ENCODE results near the gene PTPRT.

Gene PTPRT

DNA sequence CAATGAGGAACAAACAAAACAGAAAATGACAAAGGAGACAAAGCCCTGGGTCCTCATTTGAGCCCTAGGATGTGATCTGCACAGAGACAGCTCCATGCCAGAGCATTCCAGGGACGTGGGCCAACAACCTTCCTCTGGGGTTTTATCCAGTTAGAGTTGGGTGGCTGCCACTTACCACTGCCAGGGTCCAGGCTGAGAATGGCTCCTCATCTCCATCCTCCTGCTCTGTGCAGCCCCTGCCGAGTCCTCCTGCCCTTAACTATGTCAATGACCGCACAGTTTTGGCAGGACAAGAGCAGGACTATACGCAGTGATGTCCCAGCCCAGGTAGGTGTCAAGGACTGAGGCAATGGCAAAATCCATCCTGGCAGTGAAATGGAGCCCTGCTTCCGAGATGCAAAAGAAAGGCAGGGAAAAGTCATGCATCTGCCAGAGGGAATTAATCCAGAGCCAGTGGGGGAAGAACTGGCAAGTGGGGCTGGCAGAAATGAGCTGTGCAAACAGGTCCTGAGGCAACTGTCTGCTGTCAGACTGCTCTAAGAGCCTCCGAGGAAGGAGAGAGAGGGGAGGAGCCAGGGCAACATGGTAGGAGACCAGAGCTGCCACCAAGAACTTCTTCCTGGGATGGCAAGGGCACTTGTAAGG, 449.4 kb downstream of the PTPRT start:
- no peak for TF ChIP-seq ZFX (IDR thresholded peaks at IDR 0.05; ENCODE audit: borderline replicate concordance)
- TF ChIP-seq, protein P1, sequence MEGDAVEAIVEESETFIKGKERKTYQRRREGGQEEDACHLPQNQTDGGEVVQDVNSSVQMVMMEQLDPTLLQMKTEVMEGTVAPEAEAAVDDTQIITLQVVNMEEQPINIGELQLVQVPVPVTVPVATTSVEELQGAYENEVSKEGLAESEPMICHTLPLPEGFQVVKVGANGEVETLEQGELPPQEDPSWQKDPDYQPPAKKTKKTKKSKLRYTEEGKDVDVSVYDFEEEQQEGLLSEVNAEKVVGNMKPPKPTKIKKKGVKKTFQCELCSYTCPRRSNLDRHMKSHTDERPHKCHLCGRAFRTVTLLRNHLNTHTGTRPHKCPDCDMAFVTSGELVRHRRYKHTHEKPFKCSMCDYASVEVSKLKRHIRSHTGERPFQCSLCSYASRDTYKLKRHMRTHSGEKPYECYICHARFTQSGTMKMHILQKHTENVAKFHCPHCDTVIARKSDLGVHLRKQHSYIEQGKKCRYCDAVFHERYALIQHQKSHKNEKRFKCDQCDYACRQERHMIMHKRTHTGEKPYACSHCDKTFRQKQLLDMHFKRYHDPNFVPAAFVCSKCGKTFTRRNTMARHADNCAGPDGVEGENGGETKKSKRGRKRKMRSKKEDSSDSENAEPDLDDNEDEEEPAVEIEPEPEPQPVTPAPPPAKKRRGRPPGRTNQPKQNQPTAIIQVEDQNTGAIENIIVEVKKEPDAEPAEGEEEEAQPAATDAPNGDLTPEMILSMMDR (IDR thresholded peaks at IDR 0.05): no peak
- H3K27ac ChIP-seq: no peak overlapping the region

DNA sequence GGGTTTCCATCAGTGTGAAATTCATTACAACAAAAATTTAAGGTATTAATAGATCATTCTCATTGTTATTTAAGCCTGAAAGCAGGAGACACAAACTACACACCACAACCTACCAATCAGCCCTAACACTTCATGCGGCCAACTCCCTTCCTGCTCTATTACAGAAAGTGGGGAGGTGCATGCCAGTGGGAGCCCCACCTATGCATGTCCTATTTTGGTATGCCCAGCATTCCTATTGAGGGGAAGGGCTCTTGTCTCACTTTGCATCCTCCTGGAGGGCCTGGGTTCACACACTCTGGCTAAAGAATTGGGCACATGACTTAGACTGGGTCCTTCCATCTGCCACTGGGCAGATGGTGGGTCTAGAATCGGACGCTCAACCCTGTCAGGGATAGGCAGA, 450.0 kb downstream of the PTPRT start:
- TF ChIP-seq, protein P1 (IDR thresholded peaks at IDR 0.05): no peak
- TF ChIP-seq ZFX (IDR thresholded peaks at IDR 0.05; ENCODE audit: borderline replicate concordance): no peak
- H3K27ac ChIP-seq: no peak overlapping the region

DNA sequence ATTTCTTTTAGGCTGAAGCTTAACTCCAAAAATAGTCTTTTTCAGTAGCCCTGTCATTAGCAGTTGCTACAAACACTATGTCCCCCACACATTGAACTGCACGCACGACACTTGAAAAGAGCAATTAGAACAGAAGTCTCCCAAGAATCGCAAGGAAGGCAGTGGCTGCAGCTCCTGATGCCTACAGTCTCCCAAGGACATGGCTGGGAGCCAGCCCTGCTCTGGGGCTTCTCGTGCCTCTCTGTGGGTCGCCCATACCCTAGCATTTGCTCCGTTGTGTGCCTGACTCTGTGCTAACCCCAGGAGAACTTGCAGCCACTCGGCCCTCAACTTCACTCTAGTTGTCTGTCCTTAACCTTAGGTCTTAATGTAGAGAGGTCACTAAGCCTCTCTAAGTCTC, 454.2 kb downstream of the PTPRT start:
- TF ChIP-seq, protein P1 (IDR thresholded peaks at IDR 0.05): no peak
- H3K27ac ChIP-seq: no peak overlapping the region

DNA sequence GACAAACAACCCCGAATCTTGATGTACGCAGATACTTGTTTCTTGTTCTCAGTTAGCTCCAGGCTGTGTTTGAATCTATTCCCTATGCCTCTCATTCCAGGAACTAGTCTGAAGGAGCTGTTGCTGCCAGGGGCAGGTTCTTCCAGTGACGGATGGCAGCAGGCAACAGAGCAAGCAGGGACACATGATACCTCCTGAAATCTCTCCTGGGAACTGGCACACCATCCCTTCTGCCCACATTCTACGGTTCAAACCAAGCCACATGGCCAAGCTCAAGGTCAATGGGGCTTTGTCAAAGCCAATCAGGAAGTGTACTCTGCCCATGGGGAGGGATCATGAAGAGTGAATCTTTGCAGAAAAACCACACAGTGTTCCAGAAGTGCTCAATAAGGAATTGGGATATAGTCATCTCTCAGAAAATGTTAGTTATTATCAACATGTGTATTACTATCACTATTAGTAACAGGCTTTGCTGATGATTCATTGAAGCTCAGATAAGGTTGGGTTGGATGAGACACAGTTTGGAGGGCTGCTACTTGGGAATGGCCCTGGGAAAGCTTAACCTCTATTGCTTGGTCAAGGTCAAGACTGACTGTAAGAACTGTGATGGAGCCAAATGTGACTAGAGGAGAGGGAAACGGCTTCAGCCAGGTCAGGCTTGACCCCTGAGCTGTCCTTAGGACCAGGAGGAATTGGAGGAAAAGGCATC, 454.9 kb downstream of the PTPRT start:
- no peak overlapping the region for H3K27ac ChIP-seq
- TF ChIP-seq, protein P1 (IDR thresholded peaks at IDR 0.05): no peak
- no peak for TF ChIP-seq ZFX (IDR thresholded peaks at IDR 0.05; ENCODE audit: borderline replicate concordance)

DNA sequence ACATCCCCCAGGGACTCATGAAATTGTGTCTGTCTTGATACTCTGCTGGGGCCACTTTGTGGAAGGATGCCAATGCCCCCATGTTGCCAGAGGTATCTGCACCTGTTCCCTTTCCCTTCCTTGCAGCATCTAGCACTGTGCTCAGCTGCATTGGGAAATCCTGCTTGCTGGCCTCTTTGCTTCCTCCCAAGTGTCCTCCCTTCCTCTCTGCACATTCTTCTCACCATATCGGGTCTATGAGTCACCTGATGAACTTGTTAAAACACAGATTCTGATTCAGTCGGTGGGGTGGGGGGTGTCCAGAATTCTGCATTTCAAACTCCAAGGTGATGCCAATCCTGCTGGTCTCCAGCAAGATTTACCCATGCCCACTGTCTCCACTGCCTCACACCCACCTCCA, 467.8 kb downstream of the PTPRT start:
- no peak for TF ChIP-seq ZFX (IDR thresholded peaks at IDR 0.05; ENCODE audit: borderline replicate concordance)
- TF ChIP-seq, protein P1 (IDR thresholded peaks at IDR 0.05): no peak
- no peak overlapping the region for H3K27ac ChIP-seq

DNA sequence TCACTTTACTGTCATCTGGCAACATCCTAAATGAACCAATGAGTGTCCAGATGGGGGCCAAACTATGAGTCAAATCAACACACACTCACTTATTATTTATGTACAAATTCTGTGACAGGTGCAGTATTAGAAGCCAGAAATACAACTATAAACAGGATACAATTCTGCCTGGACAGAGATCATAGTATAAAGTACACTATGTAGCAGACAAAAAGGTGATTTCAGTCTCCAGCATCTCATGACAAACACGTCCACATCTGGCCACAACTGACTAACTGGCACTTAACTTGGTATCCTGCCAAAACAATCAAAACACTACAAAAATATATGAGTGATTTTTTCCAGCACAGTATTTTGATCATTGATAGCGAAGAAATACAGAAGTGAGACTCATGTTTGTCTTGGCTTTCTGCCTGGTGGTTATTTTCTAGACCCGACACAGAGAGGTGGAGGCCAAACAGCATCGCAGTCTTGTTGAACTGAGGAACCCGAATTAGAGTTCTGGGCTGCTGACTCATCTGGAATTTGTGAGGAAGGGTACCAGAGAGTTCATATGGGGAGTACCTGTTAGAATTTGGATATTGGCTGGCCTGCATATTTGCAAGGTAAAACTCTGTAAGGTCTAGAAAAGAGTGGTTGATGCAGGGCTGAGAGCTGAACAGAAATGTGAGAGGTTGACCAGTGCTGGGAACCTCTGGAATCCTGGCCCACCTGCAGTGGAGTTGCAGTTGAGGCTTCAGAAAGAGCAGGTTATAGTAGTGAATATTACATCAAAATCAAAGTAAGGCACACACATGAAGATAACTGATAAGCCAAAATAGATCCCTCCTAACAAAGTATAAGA, 475.2 kb downstream of the PTPRT start:
- H3K27ac ChIP-seq: no peak overlapping the region
- TF ChIP-seq, protein P1 (IDR thresholded peaks at IDR 0.05): no peak
- no peak for TF ChIP-seq ZFX (IDR thresholded peaks at IDR 0.05; ENCODE audit: borderline replicate concordance)

All from 22Rv1 (cell line).